Activated effector memory CD4-positive, alpha-beta T cell treated with Interleukin-2 at 50 U/mL for 16 hours (primary cell): Measurements from ENCODE around the gene GAREM2.
"Not testable (repeated sequence)": the region's sequence is repeated elsewhere in the genome, so short reads cannot be mapped to it uniquely, and the experiment has no call there.

Experiments
- DNase-seq: peaks from one replicate; pipeline ENCODE4 v3.0.0-alpha.2; 2020

Gene GAREM2

DNA sequence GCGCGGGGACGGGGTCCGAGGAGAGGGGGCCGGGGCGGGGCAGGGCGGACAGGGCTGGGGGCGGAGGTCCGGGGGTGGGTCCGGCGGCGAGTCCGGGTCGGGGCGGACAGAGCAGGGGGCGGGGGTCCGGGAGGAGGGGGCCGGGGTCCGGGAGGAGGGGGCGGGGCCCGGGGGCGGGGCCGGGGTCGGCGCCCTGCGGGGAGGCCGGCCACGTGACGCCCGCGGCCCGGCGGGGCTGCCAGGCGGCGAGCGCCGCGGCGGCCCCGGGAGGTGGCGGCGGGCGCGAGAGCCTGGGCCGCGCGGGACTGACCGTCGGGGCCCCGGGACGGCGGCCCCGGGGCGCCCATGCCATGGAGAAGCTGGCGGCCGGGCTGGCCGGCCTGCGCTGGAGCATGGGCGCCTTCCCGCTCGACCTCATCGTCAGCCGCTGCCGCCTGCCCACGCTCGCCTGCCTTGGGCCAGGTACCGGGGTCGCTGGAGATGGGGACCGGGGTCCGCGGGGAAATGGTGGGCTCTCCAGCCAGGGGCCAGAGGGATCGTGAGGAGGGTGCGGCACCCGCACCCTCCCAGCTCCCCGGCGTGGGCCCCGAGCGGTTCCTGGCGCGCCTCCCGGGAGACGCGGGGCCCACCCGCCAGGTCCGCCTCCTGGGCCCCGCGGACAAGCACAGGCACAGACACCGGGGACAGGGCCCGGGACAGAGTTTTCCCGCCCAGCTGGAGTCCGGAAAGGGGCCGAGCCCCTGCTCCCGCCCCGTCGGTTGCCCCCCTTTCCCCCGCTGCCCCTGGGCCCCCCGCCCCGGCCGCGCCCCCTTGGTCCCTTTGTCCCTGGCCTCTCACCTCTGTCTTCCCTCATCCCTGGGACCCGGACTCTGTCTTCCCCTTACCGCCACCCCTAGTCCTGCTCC lies at the start of gene GAREM2:
TSS of gene GAREM2 (plus strand) at position 218 of the 905 bp plus-strand sequence. CDS start at position 351, 133 bp downstream.
- no peak for DNase-seq

DNA sequence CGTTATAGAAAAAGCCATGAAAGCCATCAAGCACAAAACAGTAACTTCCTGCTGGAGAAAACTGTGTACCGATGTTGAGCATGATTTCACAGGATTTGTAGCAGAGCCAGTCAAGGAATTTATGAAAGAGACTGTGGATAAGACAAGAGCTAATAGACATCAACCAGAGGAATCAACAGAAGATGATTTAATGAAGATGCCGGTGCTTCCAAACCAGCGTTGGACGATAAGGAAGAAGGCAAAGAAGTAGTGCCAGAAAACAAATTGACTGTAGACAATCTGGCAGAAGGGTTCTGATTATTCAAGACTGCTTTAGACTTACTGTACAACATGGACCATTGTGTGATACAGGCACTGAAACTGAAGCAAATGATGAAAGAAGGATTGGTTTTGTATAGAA lies 49.5 kb upstream of the GAREM2 start:
- no peak for DNase-seq

DNA sequence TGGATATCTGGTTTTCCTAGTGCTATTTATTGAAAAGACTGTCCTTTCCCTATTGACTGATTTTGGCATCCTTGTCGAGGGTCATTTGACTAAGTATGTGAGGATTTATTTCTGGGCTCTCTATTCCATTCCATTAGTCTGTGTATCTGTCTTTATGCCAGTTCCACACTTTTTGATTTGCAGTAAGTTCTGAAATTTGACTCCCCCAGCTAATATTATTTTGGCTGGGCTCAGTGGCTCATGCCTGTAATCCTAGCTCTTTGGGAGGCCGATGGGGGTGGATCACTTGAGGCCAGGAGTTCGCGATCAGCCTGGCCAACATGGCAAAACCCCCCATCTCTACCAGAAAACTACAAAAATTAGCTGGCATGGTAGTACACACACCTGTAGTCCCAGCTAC lies 46.8 kb upstream of the GAREM2 start:
- no peak for DNase-seq

DNA sequence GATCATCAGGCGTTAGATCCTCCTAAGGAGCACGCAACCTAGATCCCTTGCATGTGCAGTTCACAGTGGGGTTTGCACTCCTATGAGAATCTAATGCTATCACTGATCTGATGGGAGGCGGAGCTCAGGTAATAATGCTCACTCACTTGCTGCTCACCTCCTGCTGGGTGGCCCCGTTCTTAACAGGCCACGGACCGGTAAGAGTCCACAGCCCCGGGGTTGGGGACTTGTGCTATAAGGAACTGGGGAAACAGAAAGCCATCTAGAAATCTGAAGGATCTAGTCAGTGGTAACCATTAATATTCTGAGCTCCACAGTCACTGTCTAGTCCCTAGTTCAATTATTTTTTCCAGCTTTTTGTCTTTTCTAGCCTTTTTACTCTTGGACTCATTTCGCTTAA lies 44.7 kb upstream of the GAREM2 start:
- DNase-seq, result no peak

DNA sequence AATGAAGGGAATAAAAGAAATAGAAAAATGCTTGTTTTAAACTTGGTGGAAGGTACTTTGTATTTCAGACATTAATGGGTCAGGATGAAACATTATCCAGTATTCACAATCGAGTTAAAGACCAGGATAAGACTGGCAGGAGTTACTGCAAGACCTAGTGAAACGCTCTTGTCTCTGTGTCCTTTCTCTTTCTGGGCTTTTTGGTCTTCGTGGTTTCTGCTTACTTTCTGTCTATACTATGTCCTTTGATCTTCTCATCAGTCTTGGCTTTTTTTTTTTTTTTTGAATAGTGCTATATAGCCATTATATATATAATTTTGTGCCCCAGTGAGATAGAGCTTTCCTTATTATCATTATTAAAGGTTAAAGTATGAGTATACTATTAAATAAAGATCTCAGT lies 42.1 kb upstream of the GAREM2 start:
- DNase-seq, result no peak

DNA sequence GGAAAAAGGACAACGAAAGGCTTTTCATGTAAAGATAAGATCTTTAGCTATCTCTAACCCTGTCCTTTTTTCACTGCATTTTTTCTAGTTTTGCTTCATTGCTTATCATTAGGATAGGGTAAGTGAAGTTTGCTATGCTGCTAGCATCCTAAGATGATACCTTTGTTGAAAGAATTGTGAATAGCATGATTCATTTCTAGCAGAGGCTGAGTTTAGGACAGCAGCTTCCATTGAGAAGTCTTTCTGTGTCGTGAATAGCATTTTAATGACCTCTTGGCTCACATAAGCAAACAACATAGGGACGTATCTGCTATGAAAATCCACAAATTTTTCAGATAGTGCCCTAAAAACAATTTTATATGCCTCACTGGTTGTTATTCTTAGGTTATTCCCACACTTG lies 36.4 kb upstream of the GAREM2 start:
- DNase-seq, result no peak

DNA sequence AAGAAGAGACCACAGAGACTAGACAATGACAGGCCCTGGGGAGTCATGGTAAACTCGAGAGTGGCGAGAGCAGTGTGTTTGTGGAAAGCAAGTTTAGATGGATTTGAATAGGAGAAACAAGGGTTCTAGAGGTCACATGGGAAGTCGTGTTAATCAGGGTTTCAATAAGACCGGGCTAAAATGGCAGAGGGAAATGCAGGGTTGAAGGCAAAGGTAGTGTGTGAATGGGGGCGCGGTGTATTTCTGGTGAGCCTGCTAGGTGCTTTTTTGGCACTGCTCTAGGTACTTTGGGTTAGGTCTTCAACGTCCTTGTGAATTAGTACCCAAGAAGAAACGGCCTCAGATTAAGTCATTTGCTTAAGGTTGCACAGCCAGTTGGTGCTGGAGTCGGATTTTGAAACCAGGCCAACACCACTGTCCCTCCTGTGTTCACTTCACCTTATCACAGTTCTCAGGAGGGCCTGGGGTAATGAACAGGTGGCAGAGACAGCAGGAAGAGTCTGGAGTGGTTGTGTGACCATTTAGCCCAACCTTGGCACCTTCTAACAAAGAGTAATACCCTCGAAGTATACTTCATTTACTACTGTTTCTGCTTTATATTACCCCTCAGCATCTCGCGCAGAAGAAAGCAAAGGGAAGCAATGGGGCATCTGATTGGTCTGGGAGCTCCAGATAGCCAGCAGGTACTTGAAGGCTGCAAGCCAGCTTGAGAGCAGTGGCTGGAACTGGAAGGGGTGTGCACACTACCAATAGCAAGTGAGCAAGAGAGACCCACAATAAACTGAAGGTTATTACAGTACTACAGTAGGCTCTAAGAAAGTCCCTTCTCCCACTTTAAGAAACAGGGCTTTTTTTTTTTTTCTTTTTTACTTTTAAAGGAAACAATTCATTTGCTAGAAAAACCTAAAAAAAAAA lies 33.4 kb upstream of the GAREM2 start:
- DNase-seq, result no peak

DNA sequence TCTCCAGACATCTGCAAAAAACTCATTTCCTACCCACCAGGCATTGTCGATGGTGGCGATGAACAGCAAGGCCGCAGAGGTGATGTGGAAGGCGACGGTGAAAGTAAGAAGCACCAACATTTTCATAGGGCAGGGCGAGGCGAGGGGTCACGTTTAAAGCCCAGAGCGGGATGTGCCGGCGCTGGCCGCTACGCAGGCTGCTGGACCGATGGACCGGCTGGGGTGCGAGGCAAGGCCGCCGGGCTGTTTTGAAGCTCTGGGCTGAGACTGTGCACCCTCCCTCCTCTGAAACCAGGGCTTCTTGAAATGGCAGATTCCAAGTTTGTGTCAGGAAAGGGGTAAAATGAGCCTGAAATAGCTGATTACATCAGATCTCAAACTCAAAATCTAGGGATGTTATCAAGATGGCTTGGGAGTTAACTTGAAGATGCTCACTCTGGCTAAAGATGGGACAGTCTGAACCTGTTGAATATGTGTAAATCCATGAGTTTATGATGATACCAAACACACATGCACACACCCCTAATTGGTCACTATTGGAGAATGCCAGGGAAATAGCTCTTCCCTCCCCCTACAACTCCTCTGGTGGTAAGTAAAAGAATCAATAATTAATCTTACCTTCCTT lies 31.6 kb upstream of the GAREM2 start:
- DNase-seq, result no peak

DNA sequence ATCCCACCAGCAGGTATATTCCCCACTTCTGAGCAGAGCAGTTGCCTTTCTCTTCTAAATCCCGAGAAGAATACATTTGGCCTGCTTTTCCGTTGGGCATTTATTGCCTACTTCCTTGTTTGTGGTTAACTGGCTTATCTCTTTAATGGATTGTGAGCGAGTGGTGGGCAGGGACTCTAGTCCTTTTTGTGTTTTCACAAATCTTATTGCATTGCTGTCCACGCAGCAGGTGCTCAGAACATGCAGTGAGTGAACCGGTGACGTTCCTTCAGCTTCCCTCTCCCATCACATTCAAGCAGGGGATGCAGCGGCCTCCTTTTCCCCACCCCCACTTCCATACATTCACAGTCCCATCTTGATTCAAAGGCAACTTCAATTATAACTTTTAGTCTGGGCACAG lies 28.9 kb upstream of the GAREM2 start:
- DNase-seq, result no peak

DNA sequence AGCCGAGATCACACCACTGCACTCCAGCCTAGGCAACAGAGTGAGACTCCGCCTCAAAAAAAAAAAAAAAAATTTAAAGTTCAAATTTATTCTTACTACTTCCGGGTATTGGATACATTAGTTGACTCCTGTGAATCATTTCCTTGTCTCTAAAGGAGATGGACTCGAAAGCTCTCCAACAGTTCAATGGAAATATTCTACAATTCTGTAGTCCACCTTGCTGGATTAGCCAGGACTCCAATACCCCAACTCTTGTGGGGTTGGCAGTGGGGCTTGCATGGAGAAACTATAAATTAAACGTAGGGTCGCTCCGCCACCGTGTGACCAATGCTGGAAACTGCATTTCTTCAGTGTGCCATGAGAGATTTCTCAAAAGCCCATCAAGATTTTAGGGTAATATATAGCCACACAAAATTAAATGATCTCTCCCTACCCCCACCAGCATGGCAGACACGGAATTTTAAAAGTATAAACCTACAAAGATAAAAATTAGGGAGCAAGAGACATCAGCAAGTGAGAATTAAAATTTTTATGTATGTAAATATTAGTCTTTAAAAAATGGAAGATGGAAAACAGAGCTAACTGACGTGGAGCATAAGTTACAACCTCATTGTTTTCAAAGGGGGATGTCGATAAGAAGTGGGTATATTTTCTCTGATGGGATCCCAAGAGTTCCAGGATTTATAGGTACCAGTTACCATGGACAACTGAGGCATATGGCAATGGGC lies 27.8 kb upstream of the GAREM2 start:
- DNase-seq, result peak; percentile 32

DNA sequence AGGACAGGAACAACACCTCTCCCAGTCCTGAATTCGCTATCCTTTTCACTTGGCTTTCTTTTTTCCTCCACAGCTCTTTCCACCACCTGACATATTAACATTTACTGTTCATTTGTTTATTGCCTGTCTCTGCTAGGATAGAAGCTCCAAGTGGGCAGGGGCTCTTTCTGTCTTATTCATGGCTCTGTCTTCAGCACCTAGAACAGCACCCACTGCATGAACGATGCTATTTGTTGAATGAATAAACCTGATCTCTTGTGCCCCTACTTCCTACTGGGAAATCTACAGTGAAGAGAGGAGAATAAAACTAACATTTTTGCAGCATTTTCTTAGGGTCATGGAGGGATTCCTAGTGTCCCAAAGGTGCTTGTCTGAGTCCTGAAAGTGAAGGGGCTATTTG lies 24.4 kb upstream of the GAREM2 start:
- no peak for DNase-seq

DNA sequence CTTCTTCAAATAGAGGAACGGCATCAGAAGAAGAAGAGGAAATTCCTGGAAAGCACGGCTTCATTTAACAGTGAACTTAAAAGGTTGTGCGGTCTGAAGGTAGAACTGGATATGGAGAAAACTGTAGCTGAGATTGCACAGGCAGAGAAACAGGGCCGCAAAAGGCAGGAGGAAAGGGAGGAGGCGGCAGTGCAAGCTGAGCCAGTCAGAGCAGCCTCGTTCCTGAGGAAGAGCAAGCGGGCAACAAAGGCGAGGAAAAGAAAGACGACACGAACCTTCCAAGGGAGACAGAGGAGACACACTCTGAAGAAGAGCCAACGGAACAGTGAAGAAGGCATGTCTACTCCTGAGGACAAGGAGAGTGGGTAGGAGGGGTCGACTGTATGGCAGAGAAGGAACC lies 22.6 kb upstream of the GAREM2 start:
- no peak for DNase-seq

DNA sequence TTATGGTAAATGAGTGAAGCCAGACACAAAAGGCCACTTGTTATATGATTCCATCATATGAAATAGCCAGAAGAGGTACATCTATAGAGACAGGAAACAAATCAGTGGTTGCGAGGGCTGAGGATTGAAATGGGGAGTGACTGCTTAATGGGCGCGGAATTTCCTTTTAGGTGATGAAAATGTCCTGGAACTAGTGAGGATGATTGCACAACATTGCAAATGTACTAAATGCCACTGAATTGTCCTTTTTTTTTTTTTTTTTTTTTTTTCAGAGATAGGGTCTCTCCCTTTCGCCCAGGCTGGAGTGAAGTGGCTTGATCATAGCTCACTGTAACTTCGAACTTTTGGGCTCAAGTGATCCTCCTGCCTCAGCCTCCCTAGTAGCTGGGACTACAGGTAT lies 15.3 kb upstream of the GAREM2 start:
- DNase-seq, result no peak

DNA sequence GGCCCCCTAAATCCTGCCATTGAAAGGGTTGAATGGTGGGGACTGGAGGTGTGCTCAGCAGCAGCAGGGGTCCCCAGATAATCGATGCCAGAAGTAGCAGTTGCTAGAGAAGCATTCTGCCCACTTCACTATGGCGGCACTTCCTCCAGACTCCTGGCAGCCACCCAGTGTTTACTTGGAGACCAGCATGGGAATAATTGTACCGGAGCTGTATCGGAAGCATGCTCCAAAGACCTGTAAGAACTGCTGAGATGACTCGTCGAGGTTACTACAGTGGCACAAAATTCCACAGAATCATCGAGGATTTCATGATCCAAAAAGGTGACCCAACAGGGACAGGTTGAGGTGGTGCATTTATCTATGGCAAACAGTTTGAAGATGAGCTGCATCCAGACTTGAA lies 11.0 kb upstream of the GAREM2 start:
- no peak for DNase-seq

DNA sequence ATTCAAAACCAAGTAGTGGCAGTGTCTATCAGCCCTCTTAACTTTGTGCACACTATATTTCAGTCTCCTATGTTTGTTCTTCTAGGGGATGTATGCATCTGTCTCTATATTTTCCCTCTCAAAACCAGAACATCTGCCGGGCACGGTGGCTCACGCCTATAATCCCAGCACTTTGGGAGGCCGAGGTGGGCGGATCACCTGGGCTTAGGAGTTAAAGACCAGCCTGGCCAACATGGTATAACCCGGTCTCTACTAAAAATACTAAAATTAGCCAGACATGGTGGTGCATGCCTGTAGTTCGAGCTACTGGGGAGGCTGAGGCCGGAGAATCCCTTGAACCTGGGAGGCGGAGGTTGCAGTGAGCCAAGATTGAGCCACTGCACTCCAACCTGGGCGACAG lies 9.9 kb upstream of the GAREM2 start:
- no peak for DNase-seq

DNA sequence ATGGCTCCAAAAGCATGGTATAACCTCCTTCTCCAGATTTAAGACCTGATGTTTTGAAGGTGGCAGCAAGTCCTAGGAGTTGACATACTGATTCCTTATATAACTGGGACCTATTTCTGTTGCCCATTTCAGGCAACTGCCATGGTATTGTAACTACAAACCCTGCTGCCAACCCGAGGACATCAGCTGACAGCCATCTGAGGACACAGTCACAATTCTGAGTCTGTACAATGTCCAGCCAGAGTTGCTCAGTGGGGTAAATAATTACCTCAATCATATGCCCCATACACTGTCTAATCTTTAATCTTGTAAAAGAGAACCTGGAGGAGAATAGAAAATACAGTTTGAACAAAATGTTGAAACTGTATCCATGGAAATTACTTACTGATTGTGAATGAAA lies 8.7 kb upstream of the GAREM2 start:
- DNase-seq, result no peak

DNA sequence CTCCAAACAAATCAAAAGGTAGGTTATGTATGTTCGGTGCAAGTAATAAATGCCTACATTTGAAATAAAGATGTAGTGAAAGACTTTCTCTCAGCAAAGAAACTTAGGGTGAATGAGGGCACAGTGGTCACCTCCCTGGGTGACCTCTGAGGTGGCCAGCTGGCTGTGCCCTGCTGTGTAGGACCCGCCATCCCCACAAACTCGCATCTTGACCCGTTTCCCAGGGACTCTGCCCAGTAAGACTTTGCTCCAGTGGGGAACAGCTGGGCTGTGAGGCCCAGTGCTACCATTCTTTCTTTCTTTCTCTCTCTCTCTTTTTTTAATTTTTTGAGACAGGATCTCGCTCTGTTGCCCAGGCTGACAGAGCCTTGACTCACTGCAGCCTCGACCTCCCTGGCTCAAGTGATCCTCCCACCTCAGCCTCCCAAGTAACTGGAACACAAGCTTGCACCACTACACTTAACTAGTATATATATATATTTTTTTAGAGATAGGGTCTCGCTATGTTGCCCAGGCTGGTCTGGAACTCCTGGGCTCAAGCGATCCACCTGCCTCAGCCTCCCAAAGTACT lies 8.2 kb upstream of the GAREM2 start:
- no peak for DNase-seq

DNA sequence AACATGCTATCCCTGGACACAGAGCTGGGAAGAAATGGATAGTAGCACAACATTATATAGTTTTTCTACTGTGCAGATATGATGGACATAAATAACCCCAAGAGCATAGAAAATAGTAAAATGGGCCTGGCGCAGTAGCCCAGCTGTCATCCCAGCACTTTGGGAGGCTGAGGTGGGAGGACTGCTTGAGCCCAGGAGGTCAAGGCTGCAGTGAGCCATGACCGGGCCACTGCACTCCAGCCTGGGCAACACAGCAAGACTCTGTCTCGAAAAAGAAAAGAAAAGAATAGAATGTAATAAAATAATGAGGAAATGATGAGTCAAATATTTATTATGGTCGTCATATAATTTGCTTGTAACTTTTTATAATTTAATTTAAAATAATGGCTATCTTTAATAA lies 7.5 kb upstream of the GAREM2 start:
- no peak for DNase-seq

DNA sequence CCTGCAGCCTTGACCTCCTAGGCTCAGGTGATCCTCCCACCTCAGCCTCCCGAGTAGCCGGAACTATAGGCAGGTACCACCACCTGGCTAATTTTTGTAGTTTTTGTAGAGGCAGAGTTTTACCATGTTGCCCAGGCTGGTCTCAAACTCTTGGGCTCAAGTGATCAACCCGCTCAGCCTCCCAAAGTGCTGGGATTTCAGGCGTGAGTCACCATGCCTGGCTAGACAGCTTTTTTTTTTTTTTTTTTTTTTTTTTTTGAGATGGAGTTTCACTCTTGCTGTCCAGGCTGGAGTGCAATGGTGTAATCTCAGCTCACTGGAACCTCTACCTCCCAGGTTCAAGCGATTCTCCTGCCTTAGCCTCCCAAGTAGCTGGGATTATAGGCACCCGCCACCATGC lies 6.3 kb upstream of the GAREM2 start:
- DNase-seq, result not testable (repeated sequence)

DNA sequence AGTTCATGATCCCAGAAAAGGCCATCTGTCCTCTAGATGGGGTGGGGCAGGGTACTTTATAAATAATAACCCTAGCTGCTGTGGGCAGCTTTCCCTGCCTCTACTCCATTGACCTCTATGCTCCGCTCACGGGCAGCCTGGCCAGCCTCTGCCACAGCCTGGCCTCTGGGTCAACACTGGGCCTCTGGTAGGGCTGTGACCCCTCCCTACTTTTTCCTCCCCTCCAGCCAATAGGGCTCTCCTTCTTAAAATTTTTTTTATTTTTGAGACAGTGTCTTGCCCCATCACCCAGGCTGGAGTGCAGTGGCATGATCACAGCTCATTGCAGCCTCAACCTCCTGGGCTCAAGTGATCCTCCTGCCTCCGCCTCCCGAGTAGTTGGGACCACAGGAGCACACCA lies 4.1 kb upstream of the GAREM2 start:
- no peak for DNase-seq

DNA sequence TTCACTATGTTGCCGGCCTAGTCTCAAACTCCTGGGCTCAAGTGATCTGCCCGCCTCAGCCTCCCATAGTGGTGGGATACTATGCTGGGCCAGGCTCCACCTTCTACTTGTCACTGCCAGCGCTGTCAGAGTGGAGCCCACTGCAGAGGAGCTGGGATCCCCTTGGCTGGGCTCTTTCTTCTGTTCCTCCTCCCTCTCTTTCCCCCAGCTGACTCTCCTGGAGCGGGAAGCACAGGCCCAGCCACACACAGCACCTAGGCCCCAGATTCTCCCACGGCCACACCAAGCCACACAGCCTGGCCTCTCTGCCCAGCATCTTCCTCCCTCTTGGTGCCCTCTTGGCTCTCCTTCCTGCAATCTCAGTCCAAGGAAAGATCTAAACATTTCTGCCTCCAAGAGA lies 3.7 kb upstream of the GAREM2 start:
- no peak for DNase-seq

DNA sequence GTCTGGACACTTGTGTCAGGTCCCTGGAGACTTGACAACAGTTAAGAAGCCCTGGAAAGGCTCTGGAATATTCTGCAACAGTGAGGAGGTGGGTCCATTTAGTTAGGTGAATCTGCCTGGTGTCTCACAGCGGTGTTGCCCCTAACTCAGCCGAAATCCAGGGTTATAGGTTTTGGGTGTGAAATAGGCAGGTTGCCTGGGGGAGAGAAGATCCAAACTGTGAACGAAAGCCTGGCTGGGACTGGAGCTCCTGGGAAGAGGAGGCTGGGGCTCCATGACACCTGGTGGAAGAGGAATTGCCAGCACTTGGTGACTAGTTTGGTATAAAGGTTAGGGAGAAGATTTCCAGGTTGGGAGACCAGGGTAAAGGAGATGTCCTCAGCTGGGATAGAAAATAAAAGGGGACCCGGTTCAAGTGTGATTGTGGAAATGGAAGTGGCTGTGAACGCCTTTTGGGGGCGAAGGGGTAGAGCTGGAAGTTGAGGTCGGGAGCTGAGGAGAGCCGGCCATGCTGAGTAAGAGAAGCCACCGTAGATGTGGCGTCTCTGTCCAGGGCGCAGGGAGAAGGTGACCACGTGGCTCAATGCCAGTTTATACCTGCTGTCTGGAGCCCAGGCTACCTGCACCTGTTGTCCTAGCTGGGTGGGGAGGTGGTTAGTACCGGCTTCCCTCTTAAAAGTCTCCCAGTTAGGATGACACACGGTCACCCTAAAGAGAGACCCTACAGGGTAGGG lies 3.0 kb upstream of the GAREM2 start:
- DNase-seq, result no peak
